NT2/D1 (cell line): Measurements from ENCODE around the gene ROBO1.

Source experiments
- SUZ12 ChIP-seq: IDR thresholded peaks from 2 replicates; pipeline ENCODE4 v1.6.1; 2011; ENCODE audit not compliant: insufficient read length, insufficient read depth; ENCODE audit errors: extremely low read depth
- ZNF274 ChIP-seq: IDR thresholded peaks from 2 replicates; pipeline ENCODE4 v1.6.1; 2011; ENCODE audit warnings: mild to moderate bottlenecking, low read depth, low read length

GRCh38 chr3:79378064-79378463 lies 389.7 kb downstream of the ROBO1 start:
- TF ChIP-seq SUZ12, result no peak
- no peak for TF ChIP-seq ZNF274
